Measurements from ENCODE around the gene PAFAH1B2. TPM values are rescaled to one million over a fixed set of nuclear protein-coding genes. Genes with fewer than 3 reads are reported as not detected.

PAFAH1B2 gene
- total and polyA plus RNA-seq, 7 experiments from 2014 or later: 13.6 to 62.0 (median 53.6) TPM

DNA sequence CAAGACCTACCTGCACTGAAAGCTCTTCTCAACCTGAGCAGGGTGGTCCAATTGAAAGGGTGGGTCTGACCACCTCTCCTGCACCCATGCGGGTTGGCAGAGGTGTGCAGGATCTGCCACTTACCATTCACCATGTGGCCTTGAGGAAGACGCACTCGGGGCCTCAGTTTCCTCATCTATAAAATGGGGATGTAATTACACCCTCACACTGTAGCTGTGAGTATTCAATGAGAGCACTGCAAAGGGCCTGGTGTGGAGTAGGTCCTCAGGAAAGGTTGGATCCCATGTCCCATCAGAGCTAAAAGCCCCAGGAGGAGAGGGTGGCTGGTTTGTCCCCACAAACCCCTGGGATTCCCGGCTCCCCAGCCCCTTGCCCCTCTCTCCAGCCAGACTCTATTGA lies 54.5 kb downstream of the PAFAH1B2 start:
- DNase-seq: no peak
- Mint-ChIP-seq H3K9me3 (no peaks in the 10 kb centered on the region), H3K4me1 (peaks cover 0 to 8% (median 1%) of the 10 kb centered on the region in 7 donors), H3K27me3 (no peaks in the 10 kb centered on the region), H3K36me3 (no peaks in the 10 kb centered on the region), H3K4me3 (no peak overlapping the region), H3K27ac (peak overlapping the region in 4 of 9 donors; percentile 25 to 77 (median 42))
- no peak for ATAC-seq
- ChIA-PET CTCF (no interaction called here), POLR2A (no interaction called here)
- no peaks in the 10 kb centered on the region for H3K9me3 ChIP-seq (ENCODE audit: control insufficient read depth in 2 of 3, low read length in 3 of 3)
- H3K27me3 ChIP-seq (ENCODE audit: control insufficient read depth in 2 of 2, insufficient read depth in 2 of 2, low read length in 2 of 2): no peaks in the 10 kb centered on the region
- H3K4me3 ChIP-seq (ENCODE audit: low read length): no peak overlapping the region
- H3K4me1 ChIP-seq (ENCODE audit: control insufficient read depth in 2 of 2, insufficient read depth in 2 of 2, low read length in 2 of 2): no peaks in the 10 kb centered on the region
- H3K36me3 ChIP-seq (ENCODE audit: control insufficient read depth in 2 of 3, insufficient read depth in 3 of 3, low read length in 3 of 3): peaks cover 0 to 34% (median 0%) of the 10 kb centered on the region in 3 experiments
- no peak overlapping the region for H3K27ac ChIP-seq (ENCODE audit: low read depth, low read length)
- intact Hi-C loops (cut with micrococcal nuclease): no loop called here

DNA sequence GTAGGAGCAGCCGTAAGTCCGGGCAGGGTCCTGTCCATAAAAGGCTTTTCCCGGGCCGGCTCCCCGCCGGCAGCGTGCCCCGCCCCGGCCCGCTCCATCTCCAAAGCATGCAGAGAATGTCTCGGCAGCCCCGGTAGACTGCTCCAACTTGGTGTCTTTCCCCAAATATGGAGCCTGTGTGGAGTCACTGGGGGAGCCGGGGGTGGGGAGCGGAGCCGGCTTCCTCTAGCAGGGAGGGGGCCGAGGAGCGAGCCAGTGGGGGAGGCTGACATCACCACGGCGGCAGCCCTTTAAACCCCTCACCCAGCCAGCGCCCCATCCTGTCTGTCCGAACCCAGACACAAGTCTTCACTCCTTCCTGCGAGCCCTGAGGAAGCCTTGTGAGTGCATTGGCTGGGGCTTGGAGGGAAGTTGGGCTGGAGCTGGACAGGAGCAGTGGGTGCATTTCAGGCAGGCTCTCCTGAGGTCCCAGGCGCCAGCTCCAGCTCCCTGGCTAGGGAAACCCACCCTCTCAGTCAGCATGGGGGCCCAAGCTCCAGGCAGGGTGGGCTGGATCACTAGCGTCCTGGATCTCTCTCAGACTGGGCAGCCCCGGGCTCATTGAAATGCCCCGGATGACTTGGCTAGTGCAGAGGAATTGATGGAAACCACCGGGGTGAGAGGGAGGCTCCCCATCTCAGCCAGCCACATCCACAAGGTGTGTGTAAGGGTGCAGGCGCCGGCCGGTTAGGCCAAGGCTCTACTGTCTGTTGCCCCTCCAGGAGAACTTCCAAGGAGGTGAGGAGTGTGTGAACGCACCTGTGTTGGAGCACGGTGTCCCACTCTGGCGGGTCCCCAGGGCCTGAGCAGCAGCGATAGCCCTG lies 55.2 kb downstream of the PAFAH1B2 start, which contains the start of gene TAGLN:
Gene TAGLN, plus strand, starts transcription at position 318 of the 863 bp plus-strand sequence. CDS start 3,644 bp downstream, outside the sequence.
- DNase-seq (no peak), ATAC-seq (no peak)
- intact Hi-C loops (cut with micrococcal nuclease): no loop called here
- H3K4me1 Mint-ChIP-seq: peaks cover 0 to 8% (median 4%) of the 10 kb centered on the region in 7 donors
- H3K36me3 ChIP-seq (ENCODE audit: control insufficient read depth in 2 of 3, insufficient read depth in 3 of 3, low read length in 3 of 3): peaks cover 0 to 40% (median 0%) of the 10 kb centered on the region in 3 experiments
- H3K9me3 Mint-ChIP-seq: no peaks in the 10 kb centered on the region
- H3K4me3 Mint-ChIP-seq: no peak within 1 kb of the TSS
- H3K9me3 ChIP-seq (ENCODE audit: control insufficient read depth in 2 of 3, low read length in 3 of 3): no peaks in the 10 kb centered on the region
- ChIA-PET POLR2A (interaction anchor here (1.0 kb wide), 1 partner anchor 15 kb away, joined by 3 read pairs; no protein-coding TSS in a partner anchor), CTCF (interaction anchor here (0.7 kb wide), 1 partner anchor 26 kb away, joined by 5 read pairs; no protein-coding TSS in a partner anchor)
- H3K4me1 ChIP-seq (ENCODE audit: control insufficient read depth in 2 of 2, insufficient read depth in 2 of 2, low read length in 2 of 2): no peaks in the 10 kb centered on the region
- peaks cover 0 to 5% (median 0%) of the 10 kb centered on the region in 5 donors for H3K36me3 Mint-ChIP-seq
- no peaks in the 10 kb centered on the region for H3K27me3 Mint-ChIP-seq
- no peaks in the 10 kb centered on the region for H3K27me3 ChIP-seq (ENCODE audit: control insufficient read depth in 2 of 2, insufficient read depth in 2 of 2, low read length in 2 of 2)
- H3K4me3 ChIP-seq (ENCODE audit: low read length): no peak within 1 kb of the TSS
- peak within 1 kb of the TSS in 5 of 9 donors; percentile 41 to 77 (median 44) for H3K27ac Mint-ChIP-seq
- no peak within 1 kb of the TSS for H3K27ac ChIP-seq (ENCODE audit: low read depth, low read length)

DNA sequence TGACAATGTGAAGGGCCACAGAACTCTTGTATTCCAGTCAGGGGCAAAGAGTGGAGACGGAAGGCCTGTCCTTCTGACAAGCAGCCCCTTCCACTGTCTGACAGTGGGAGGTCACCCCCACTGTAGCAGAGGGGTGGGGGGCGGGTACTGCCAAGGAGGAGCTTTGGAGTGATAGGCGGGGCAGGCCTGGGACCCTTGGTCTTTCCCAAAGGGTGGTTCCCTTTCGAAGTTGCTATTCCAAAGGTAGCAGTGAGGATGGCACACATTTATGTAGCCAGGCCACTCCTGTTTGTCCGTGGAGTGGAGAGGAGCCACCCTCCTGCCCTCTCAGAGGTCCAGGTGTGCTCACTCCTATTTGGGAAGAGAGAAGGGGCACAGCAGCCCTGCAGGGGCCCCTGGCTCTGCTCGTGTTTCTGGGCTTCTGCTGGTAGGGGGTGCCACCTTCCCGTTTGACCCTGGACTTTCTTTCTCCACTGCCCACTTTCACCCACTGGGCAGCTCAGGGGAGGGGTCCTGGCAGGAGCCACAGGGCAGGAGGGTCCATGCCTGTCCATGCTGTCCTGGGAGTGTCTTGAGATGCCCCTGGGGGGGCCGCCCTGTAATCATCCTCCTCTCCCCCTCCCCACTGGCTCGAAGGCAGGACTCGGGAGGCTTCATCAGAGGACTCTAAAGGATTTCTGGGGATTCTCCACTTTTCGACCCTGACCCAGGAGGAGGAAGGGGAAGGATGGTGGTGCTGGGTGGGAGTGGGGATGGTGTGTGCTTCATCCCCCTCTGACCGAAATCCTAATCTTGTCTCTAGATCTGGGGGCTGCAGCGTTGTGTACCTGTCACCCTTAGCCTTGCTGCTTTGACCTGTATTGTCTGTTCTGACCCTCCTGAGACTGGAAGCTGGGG lies 56.1 kb downstream of the PAFAH1B2 start:
- H3K9me3 ChIP-seq (ENCODE audit: control insufficient read depth in 2 of 3, low read length in 3 of 3): no peaks in the 10 kb centered on the region

DNA sequence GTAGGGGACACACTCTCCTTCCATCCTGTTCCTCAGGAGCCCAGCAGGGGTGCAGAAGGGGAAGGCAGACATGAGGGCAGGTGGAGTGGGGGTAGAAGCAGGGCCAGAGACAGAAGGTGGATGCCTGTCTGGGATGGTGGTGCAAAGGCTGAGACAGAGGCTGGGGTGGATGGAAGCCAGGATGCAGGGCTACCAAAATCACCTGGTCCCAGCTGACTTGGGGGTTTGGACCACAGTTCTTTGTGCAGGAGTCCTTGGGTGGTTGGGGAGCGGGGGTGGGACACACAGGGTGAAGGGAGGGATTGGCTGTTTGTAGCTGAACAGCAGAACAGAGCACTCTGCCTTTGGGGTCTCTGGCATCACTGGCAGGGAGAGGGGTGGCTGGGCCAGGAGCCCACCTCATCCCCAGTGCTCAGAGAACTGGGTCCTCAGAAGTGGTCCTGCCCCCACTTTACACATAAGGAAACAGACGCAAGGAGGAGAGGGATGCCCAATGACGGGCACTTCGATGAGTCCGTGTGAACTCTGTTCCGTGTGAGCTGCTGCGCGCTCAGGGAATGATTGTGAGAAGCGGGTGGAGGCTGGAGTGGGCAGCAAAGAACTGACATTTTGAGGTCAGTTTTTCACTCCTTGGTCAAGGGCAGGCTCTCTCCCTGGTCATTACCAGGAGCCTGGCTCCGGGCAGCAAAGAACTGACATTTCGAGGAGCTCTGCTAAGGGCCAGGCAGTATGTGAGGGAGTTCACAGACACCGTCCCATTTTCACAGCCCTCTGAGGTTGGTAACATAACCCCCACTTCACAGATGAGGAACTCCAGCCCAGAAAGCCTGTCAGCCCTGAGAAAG lies 56.9 kb downstream of the PAFAH1B2 start:
- H3K27ac Mint-ChIP-seq: peak overlapping the region in 3 of 9 donors; percentile 31 to 61 (median 59)
- peaks cover 3 to 10% (median 8%) of the 10 kb centered on the region in 5 donors for H3K36me3 Mint-ChIP-seq
- DNase-seq (no peak), ATAC-seq (no peak)
- no peaks in the 10 kb centered on the region for H3K9me3 Mint-ChIP-seq
- Histone ChIP-seq H3K9me3 (ENCODE audit: control insufficient read depth in 2 of 3, low read length in 3 of 3) (no peaks in the 10 kb centered on the region), H3K27ac (ENCODE audit: low read depth, low read length) (no peak overlapping the region), H3K4me1 (ENCODE audit: control insufficient read depth in 2 of 2, insufficient read depth in 2 of 2, low read length in 2 of 2) (no peaks in the 10 kb centered on the region), H3K36me3 (ENCODE audit: control insufficient read depth in 2 of 3, insufficient read depth in 3 of 3, low read length in 3 of 3) (peaks cover 0 to 54% (median 7%) of the 10 kb centered on the region in 3 experiments), H3K4me3 (ENCODE audit: low read length) (no peak overlapping the region), H3K27me3 (ENCODE audit: control insufficient read depth in 2 of 2, insufficient read depth in 2 of 2, low read length in 2 of 2) (no peaks in the 10 kb centered on the region)
- CTCF ChIA-PET: no interaction called here
- intact Hi-C loops (cut with micrococcal nuclease): no loop called here
- H3K4me3 Mint-ChIP-seq: no peak overlapping the region
- POLR2A ChIA-PET: interaction anchor here (1.0 to 1.1 kb wide), 2 partner anchors 16 to 17 kb away, joined by 3 read pairs; no protein-coding TSS in a partner anchor
- peaks cover 0 to 5% (median 0%) of the 10 kb centered on the region in 7 donors for H3K4me1 Mint-ChIP-seq
- H3K27me3 Mint-ChIP-seq: no peaks in the 10 kb centered on the region

More for the DNA sequence above, 56.1 kb downstream of the PAFAH1B2 start:
- no peaks in the 10 kb centered on the region for H3K27me3 Mint-ChIP-seq
- no peak overlapping the region for H3K4me3 ChIP-seq (ENCODE audit: low read length)
- CTCF ChIA-PET: interaction anchor here (0.7 kb wide), 1 partner anchor 25 kb away, joined by 5 read pairs; no protein-coding TSS in a partner anchor
- H3K27me3 ChIP-seq (ENCODE audit: control insufficient read depth in 2 of 2, insufficient read depth in 2 of 2, low read length in 2 of 2): no peaks in the 10 kb centered on the region
- ATAC-seq (no peak), DNase-seq (no peak)
- peaks cover 0 to 49% (median 5%) of the 10 kb centered on the region in 3 experiments for H3K36me3 ChIP-seq (ENCODE audit: control insufficient read depth in 2 of 3, insufficient read depth in 3 of 3, low read length in 3 of 3)
- no peak overlapping the region for H3K4me3 Mint-ChIP-seq
- H3K36me3 Mint-ChIP-seq: peaks cover 3 to 10% (median 6%) of the 10 kb centered on the region in 5 donors
- H3K27ac ChIP-seq (ENCODE audit: low read depth, low read length): no peak overlapping the region
- H3K4me1 Mint-ChIP-seq: peaks cover 0 to 5% (median 0%) of the 10 kb centered on the region in 7 donors
- H3K27ac Mint-ChIP-seq: peak overlapping the region in 4 of 9 donors; percentile 33 to 61 (median 44)
- POLR2A ChIA-PET: interaction anchor here (1.0 kb wide), 1 partner anchor 16 kb away, joined by 3 read pairs; no protein-coding TSS in a partner anchor
- intact Hi-C loops (cut with micrococcal nuclease): no loop called here
- no peaks in the 10 kb centered on the region for H3K4me1 ChIP-seq (ENCODE audit: control insufficient read depth in 2 of 2, insufficient read depth in 2 of 2, low read length in 2 of 2)
- H3K9me3 Mint-ChIP-seq: no peaks in the 10 kb centered on the region

DNA sequence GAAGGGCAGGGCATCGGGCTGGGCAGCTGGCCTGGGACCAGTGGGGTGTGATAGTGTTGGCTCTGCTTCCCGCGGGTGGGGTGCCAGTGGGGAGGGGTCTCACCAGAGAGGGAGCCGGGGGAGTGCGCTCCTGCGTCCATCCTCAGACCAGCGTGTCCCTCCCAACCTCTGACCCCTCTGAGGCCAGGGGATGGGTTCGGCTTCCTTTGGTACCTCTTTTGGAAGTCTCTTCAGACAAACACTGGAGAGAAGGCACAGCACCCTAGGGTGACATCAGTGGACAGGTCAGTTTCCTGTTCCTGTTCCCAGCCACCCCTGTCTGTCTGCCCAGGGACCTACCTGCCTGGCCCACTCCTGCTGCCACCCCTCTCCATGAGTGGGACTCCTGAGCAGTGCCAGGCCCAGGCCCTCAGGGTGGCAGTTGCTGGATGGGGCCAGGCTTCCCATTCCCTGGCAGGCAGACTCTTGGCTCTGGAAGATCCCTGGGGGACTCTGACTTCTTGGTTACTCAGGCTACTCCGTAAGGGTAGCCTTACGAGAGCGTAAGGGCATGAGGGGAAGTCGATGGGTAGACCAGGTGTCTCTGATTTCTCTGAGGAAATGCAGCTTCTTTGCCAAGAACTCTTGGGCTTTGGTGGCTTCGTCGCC lies 57.7 kb downstream of the PAFAH1B2 start:
- DNase-seq (no peak), ATAC-seq (no peak)
- intact Hi-C loops (cut with micrococcal nuclease): no loop called here
- Mint-ChIP-seq H3K4me3 (no peak overlapping the region), H3K9me3 (no peaks in the 10 kb centered on the region), H3K36me3 (peaks cover 4 to 10% (median 8%) of the 10 kb centered on the region in 5 donors), H3K27ac (peak overlapping the region in 3 of 9 donors; percentile 14 to 62 (median 19)), H3K4me1 (peaks cover 0 to 5% (median 0%) of the 10 kb centered on the region in 7 donors), H3K27me3 (no peaks in the 10 kb centered on the region)
- H3K9me3 ChIP-seq (ENCODE audit: control insufficient read depth in 2 of 3, low read length in 3 of 3): no peaks in the 10 kb centered on the region
- no peaks in the 10 kb centered on the region for H3K4me1 ChIP-seq (ENCODE audit: control insufficient read depth in 2 of 2, insufficient read depth in 2 of 2, low read length in 2 of 2)
- POLR2A ChIA-PET: interaction anchor here (1.1 to 1.6 kb wide), 2 partner anchors 13 to 17 kb away, joined by 3 to 4 read pairs; no protein-coding TSS in a partner anchor
- CTCF ChIA-PET: interaction anchor here (1.2 kb wide), 1 partner anchor 25 kb away, joined by 3 read pairs; no protein-coding TSS in a partner anchor
- no peak overlapping the region for H3K4me3 ChIP-seq (ENCODE audit: low read length)
- H3K36me3 ChIP-seq (ENCODE audit: control insufficient read depth in 2 of 3, insufficient read depth in 3 of 3, low read length in 3 of 3): peaks cover 0 to 54% (median 7%) of the 10 kb centered on the region in 3 experiments
- H3K27ac ChIP-seq (ENCODE audit: low read depth, low read length): no peak overlapping the region
- H3K27me3 ChIP-seq (ENCODE audit: control insufficient read depth in 2 of 2, insufficient read depth in 2 of 2, low read length in 2 of 2): no peaks in the 10 kb centered on the region

All from naive thymus-derived CD4-positive, alpha-beta T cell (primary cell).